ENCODE measurements around the gene RABEP1.

DNA sequence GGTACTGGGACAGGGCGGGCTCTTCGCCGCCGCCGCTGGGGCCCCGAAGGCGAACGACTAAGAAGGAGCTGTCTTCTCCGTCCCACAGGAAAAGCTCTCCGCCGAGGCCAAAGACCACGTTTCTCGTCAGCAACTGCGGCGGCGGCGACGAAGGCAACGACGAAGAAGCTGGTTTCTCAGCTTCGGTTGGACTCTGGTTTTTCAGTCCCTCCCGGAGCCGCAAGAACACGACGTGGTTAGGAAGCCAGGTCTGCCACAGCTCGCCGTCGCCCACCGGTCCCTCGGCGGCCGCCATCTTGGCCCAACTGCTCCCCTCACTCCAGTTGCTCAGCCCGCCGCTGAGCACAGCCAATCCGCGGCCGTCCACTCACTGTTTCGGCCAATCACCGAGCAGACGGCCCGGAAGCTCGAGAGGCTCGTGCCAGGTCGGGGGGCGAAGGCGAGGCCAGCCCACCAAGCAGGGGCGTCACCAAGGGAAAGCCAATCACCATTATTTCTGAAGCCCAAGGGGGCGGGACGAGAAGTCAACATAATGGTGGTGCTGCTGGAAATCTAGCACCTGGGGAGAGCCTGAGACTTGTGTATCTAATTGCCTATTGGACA, 137.4 kb downstream of the RABEP1 start, which contains the start of gene NUP88:
- TF ChIP-seq, protein P1, sequence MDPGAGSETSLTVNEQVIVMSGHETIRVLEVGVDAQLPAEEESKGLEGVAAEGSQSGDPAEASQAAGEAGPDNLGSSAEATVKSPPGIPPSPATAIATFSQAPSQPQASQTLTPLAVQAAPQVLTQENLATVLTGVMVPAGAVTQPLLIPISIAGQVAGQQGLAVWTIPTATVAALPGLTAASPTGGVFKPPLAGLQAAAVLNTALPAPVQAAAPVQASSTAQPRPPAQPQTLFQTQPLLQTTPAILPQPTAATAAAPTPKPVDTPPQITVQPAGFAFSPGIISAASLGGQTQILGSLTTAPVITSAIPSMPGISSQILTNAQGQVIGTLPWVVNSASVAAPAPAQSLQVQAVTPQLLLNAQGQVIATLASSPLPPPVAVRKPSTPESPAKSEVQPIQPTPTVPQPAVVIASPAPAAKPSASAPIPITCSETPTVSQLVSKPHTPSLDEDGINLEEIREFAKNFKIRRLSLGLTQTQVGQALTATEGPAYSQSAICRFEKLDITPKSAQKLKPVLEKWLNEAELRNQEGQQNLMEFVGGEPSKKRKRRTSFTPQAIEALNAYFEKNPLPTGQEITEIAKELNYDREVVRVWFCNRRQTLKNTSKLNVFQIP (CRISPR knock-in tag; IDR thresholded peaks at IDR 0.05; ENCODE audit: borderline replicate concordance, low read depth) = no peak
- TF ChIP-seq ZFP30 (CRISPR knock-in tag; IDR thresholded peaks at IDR 0.05) = no peak
- TF ChIP-seq ZFP3 (CRISPR knock-in tag; IDR thresholded peaks at IDR 0.05) = no peak
- no peak for TF ChIP-seq PPARA (CRISPR knock-in tag; IDR thresholded peaks at IDR 0.05; ENCODE audit: borderline replicate concordance)
- no peak for TF ChIP-seq ZNF8 (CRISPR knock-in tag; IDR thresholded peaks at IDR 0.05)

All from SK-N-SH treated with all-trans-retinoic acid at 6 μM for 48 hours (cell line).